Superior temporal gyrus (tissue), 1 donor: Measurements from ENCODE around the gene PEAK1.
"Not testable (repeated sequence)": the region's sequence is repeated elsewhere in the genome, so short reads cannot be mapped to it uniquely, and the experiment has no call there.

Experiments
- DNase-seq: peaks from one replicate; pipeline ENCODE4 v3.0.0-alpha.2; 2016; ENCODE audit errors: extremely low spot score

Gene PEAK1

GRCh38 chr15:77426377-77426776 is 6.5 kb upstream of the PEAK1 start:
- DNase-seq, result no peak

- no peak for DNase-seq
Measured at GRCh38 chr15:77425104-77425503, 5.2 kb upstream of the PEAK1 start.

- no peak for DNase-seq
Measured at GRCh38 chr15:77421370-77421700, 1.4 kb upstream of the PEAK1 start.

GRCh38 chr15:77420610-77421369 is 886 bp upstream of the PEAK1 start, which contains the start of gene HMG20A:
TSS of gene HMG20A (plus strand) at chr15:77420888. CDS start at chr15:77458408, 37,520 bp downstream.
- peak; percentile 92 for DNase-seq

- DNase-seq, result no peak
Measured at GRCh38 chr15:77418966-77419835, 703 bp downstream of the PEAK1 start.

- peak; percentile 53 for DNase-seq
Measured at GRCh38 chr15:77418391-77418965, 1.4 kb downstream of the PEAK1 start.

GRCh38 chr15:77417602-77418001 is 2.3 kb downstream of the PEAK1 start:
- no peak for DNase-seq

- DNase-seq, result no peak
Measured at GRCh38 chr15:77416954-77417353, 3.0 kb downstream of the PEAK1 start.

GRCh38 chr15:77416148-77416455 is 3.8 kb downstream of the PEAK1 start:
- DNase-seq, result no peak

- no peak for DNase-seq
Measured at GRCh38 chr15:77415450-77416147, 4.3 kb downstream of the PEAK1 start.

GRCh38 chr15:77414789-77415442 is 5.0 kb downstream of the PEAK1 start:
- DNase-seq, result no peak

- no peak for DNase-seq
Measured at GRCh38 chr15:77413699-77414349, 6.1 kb downstream of the PEAK1 start.

- DNase-seq, result no peak
Measured at GRCh38 chr15:77412972-77413698, 6.8 kb downstream of the PEAK1 start.

- no peak for DNase-seq
Measured at GRCh38 chr15:77411619-77411976, 8.3 kb downstream of the PEAK1 start.

GRCh38 chr15:77410701-77411618 is 8.9 kb downstream of the PEAK1 start:
- DNase-seq, result no peak

- DNase-seq, result not testable (repeated sequence)
Measured at GRCh38 chr15:77410157-77410500, 9.8 kb downstream of the PEAK1 start.

- DNase-seq, result no peak
Measured at GRCh38 chr15:77409259-77410156, 10.4 kb downstream of the PEAK1 start.

- no peak for DNase-seq
Measured at GRCh38 chr15:77406846-77407245, 13.1 kb downstream of the PEAK1 start.
